Left lung (tissue), 10 donors: ENCODE measurements around the gene CCDC157. TPM values are rescaled to one million over a fixed set of nuclear protein-coding genes. Genes with fewer than 3 reads are reported as not detected.
A peak's percentile ranks its signal among the peaks of the same experiment; 100 is the strongest.

Experiments used
- ATAC-seq: fragments of 200-7000 bp; cut with Tn5 transposase; one replicate; pipeline ENCODE4 v1.9.1; 2020; ENCODE audit warnings: moderate library complexity
- DNase-seq, 4 donors: peaks; one replicate each; pipeline ENCODE4 v3.0.0-alpha.2; 2013 to 2020
- H3K27ac ChIP-seq, 2 donors: fragments of 200-600 bp; sonication (generic) in 1 of 2; one replicate each; pipeline versions ENCODE4 v1.5.0 to v1.8.0; 2020 to 2021
- H3K27me3 ChIP-seq, 2 donors: fragments of 200-600 bp; sonication (generic) in 1 of 2; one replicate each; pipeline versions ENCODE4 v1.5.0 to v1.8.0; 2020 to 2021
- H3K36me3 ChIP-seq, 2 donors: fragments of 200-600 bp; sonication (generic) in 1 of 2; one replicate each; pipeline versions ENCODE4 v1.5.0 to v1.8.0; 2020 to 2021
- H3K4me1 ChIP-seq, 2 donors: fragments of 200-600 bp; one replicate each; pipeline ENCODE4 v1.8.0; 2021
- H3K4me3 ChIP-seq, 2 donors: fragments of 200-600 bp; sonication (generic) in 1 of 2; one replicate each; pipeline versions ENCODE4 v1.5.0 to v1.8.0; 2020 to 2021; ENCODE audit warnings: mild to moderate bottlenecking in 1 of 2
- H3K9me3 ChIP-seq, 2 donors: fragments of 200-600 bp; sonication (generic) in 1 of 2; one replicate each; pipeline versions ENCODE4 v1.5.0 to v1.8.0; 2020 to 2021
- intact Hi-C, 2 donors: fragments of 100-400 bp; cut with DNase I; formaldehyde crosslinking; loops; one replicate each; pipeline versions ENCODE4 v1.11.2 to v1.14.2; 2022
- polyA plus RNA-seq, 6 donors: library from polyadenylated mRNA; unstranded; fragments of 120-200 nt; gene quantifications; one replicate each; pipeline ENCODE4 v1.2.1, GENCODE V29; 2013; ENCODE audit not compliant: insufficient read length in 6 of 6
- total RNA-seq, 2 donors: library from RNA; stranded (reverse); fragmentation: NEBNext Ultra II Directional; extraction: Animal tissue kit (Norgen Biotek cat#: 25700); gene quantifications; one replicate each; pipeline ENCODE4 v1.2.1, GENCODE V29; 2021
- TF ChIP-seq, protein P1 (sequence below), 2 donors: fragments of 200-600 bp; sonication (generic) in 1 of 2; IDR thresholded peaks; one replicate each; pipeline versions ENCODE4 v1.5.0 to v1.8.0; 2021; ENCODE audit warnings: antibody characterized with exemption in 2 of 2
- donor health status: DM: no; HTN: yes; CAD: no.
- donor health status: DM: no; HTN: no; CAD: no.

CCDC157 gene
- total and polyA plus RNA-seq, 8 donors: 2.8 to 8.1 (median 4.2) TPM

DNA sequence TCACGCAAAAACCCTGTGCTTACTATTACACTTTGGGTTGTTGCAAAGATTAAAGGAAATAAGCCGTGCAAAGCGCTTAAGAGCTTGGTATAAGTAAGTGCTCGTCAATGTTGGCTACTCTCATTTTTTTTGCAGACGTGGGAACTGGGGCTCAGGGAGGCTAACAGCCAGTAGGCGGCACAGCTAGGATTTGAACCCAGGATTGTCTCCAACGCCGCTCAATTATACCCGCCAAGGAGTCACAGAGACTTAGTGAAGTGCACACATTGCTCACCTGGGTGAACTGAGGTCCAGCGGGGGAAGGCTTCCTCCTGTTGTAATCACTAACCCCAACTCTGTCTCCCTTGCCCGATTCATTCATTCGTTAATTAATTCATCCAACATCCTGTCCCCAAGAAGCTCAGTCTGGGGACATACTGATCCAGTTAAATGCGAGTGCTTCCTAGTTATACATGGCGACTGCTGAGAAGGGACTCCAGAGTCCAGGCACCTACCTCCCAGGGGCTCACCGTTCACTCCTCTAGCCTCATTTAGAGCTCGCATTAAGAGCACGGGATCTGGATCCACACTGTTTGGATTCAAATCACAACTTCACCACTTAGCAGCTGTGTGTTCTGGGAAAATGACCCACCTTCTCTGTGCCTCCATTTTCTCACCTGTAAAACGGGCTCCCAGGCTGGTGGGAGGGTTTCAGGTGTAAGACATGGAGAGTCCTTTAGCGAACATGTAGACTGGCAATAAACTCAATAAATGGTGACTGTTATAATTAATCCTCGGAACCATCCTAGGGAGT is 67.9 kb downstream of the CCDC157 start:
- Histone ChIP-seq H3K36me3 (peaks cover 0 to 17% of the 10 kb centered on the region in 2 donors), H3K4me1 (peaks cover 34 to 55% of the 10 kb centered on the region in 2 donors), H3K4me3 (peak overlapping the region; percentile 72 to 75), H3K9me3 (no peaks in the 10 kb centered on the region), H3K27me3 (no peaks in the 10 kb centered on the region), H3K27ac (peak overlapping the region; percentile 95 to 99)
- ATAC-seq (no peak), DNase-seq (no peak)
- TF ChIP-seq, protein P1, sequence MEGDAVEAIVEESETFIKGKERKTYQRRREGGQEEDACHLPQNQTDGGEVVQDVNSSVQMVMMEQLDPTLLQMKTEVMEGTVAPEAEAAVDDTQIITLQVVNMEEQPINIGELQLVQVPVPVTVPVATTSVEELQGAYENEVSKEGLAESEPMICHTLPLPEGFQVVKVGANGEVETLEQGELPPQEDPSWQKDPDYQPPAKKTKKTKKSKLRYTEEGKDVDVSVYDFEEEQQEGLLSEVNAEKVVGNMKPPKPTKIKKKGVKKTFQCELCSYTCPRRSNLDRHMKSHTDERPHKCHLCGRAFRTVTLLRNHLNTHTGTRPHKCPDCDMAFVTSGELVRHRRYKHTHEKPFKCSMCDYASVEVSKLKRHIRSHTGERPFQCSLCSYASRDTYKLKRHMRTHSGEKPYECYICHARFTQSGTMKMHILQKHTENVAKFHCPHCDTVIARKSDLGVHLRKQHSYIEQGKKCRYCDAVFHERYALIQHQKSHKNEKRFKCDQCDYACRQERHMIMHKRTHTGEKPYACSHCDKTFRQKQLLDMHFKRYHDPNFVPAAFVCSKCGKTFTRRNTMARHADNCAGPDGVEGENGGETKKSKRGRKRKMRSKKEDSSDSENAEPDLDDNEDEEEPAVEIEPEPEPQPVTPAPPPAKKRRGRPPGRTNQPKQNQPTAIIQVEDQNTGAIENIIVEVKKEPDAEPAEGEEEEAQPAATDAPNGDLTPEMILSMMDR (IDR thresholded peaks at IDR 0.05): no peak
- intact Hi-C loops: no loop called here

DNA sequence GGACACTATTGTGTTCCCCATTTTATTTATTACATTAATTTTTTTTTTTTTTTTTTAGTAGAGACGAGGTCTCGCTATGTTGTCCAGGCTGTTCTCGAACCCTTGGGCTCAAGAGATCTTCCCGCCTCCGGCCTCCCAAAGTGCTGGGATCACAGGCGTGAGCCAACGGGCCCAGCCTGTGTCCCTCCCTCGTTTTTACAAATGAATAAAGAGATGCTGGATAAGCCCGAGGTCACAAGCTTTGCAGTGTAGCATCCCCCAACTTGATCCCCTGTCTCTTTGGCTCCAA is 68.5 kb downstream of the CCDC157 start:
- no peak for DNase-seq
- intact Hi-C loops: no loop called here
- TF ChIP-seq, protein P1 (IDR thresholded peaks at IDR 0.05): no peak

DNA sequence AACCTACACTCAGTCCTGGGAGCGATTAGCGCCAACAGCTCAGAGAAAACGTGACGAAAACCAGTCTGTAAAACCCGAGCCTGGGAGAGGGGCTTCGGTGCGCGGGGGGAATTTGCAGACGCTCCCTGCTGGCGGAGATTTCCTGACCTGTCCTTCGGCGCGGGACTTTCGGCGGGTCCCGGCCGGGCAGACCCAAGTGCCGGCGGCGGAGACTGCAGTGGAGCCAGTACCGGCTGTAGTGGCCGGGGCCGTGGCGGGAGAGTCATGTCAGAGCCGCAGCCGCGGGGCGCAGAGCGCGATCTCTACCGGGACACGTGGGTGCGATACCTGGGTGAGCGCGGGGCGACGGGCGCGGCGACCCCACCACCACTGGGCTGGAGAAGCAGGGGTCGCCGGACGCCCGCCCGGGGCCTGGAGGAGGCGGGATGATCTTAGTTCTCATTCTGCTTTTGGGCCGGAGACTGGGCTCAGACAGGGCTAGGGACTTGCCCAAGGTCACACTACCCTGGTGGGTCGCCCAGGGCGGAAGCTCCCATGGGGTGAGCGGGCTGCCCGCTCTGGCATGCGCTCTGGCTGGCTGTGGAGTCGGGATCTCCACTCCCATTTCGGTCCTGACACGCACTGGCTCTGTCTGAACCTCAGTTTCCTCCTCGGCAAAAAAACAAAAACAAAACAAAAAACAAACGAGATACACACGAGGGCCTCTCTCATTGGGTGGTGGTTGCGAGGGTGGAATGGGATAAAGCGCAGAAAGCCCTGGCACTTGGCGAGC is 69.0 kb downstream of the CCDC157 start, which contains the start of gene MTFP1:
TSS of gene MTFP1 (plus strand) at position 153 of the 772 bp plus-strand sequence. CDS start at position 265, 112 bp downstream.
- peak; percentile 6 for ATAC-seq
- no peaks in the 10 kb centered on the region for H3K9me3 ChIP-seq
- TF ChIP-seq, protein P1 (IDR thresholded peaks at IDR 0.05): no peak
- H3K27ac ChIP-seq: peak within 1 kb of the TSS; percentile 95 to 99
- peak; percentile 67 to 90 (median 75) for DNase-seq
- no peaks in the 10 kb centered on the region for H3K27me3 ChIP-seq
- H3K4me1 ChIP-seq: peaks cover 34 to 48% of the 10 kb centered on the region in 2 donors
- H3K36me3 ChIP-seq: peaks cover 0 to 17% of the 10 kb centered on the region in 2 donors
- intact Hi-C loops: no loop called here
- H3K4me3 ChIP-seq: peak within 1 kb of the TSS; percentile 61 to 75

More for the DNA sequence above, 68.5 kb downstream of the CCDC157 start:
- Histone ChIP-seq H3K27me3 (no peaks in the 10 kb centered on the region), H3K4me1 (peaks cover 34 to 54% of the 10 kb centered on the region in 2 donors), H3K4me3 (peak overlapping the region; percentile 61 to 75), H3K36me3 (peaks cover 0 to 17% of the 10 kb centered on the region in 2 donors), H3K27ac (peak overlapping the region; percentile 87), H3K9me3 (no peaks in the 10 kb centered on the region)
- ATAC-seq: no peak

Other genes starting within 250 kb of the CCDC157 start
- gene LIF, start 110.2 kb upstream of the CCDC157 start, total RNA-seq: 10 to 100 TPM in 1 of 2 donors, 1 to 10 TPM in 1; 8.1 to 10.7 TPM
- gene LIF, start 110.2 kb upstream of the CCDC157 start, polyA plus RNA-seq: 1 to 10 TPM; 1.4 to 4.1 (median 2.2) TPM
- 1 to 10 TPM; 4.8 to 6.3 TPM for gene OSM, start 90.2 kb upstream of the CCDC157 start, total RNA-seq
- gene OSM, start 90.2 kb upstream of the CCDC157 start, polyA plus RNA-seq: 1 to 10 TPM in 1 of 6 donors, under 1 TPM in 5; 0.17 to 1.3 (median 0.30) TPM
- gene CASTOR1, start 67.5 kb upstream of the CCDC157 start, total RNA-seq: 10 to 100 TPM; 12.4 to 12.8 TPM
- 10 to 100 TPM; 10.7 to 16.7 (median 15.9) TPM for gene CASTOR1, start 67.5 kb upstream of the CCDC157 start, polyA plus RNA-seq
- gene TBC1D10A, start 30.1 kb upstream of the CCDC157 start, total RNA-seq: 10 to 100 TPM; 21.7 to 25.4 TPM
- gene TBC1D10A, start 30.1 kb upstream of the CCDC157 start, polyA plus RNA-seq: 10 to 100 TPM; 15.4 to 19.8 (median 17.8) TPM
- gene SF3A1, start 113 bp upstream of the CCDC157 start, total RNA-seq: 100 to 1,000 TPM; 133 to 146 TPM
- 100 to 1,000 TPM; 119 to 154 (median 137) TPM for gene SF3A1, start 113 bp upstream of the CCDC157 start, polyA plus RNA-seq
- 10 to 100 TPM; 14.6 to 19.0 TPM for gene RNF215, start 30.4 kb downstream of the CCDC157 start, total RNA-seq
- gene RNF215, start 30.4 kb downstream of the CCDC157 start, polyA plus RNA-seq: 10 to 100 TPM; 20.3 to 27.5 (median 24.5) TPM
- gene SEC14L2, start 40.0 kb downstream of the CCDC157 start, total RNA-seq: 1 to 10 TPM; 8.3 to 9.2 TPM
- gene SEC14L2, start 40.0 kb downstream of the CCDC157 start, polyA plus RNA-seq: 10 to 100 TPM in 4 of 6 donors, 1 to 10 TPM in 2; 9.1 to 13.4 (median 10.9) TPM
- 10 to 100 TPM; 15.6 to 31.8 TPM for gene MTFP1, start 68.8 kb downstream of the CCDC157 start, total RNA-seq
- 10 to 100 TPM in 1 of 6 donors, 1 to 10 TPM in 5; 5.7 to 10.1 (median 7.4) TPM for gene MTFP1, start 68.8 kb downstream of the CCDC157 start, polyA plus RNA-seq
- gene SEC14L3, start 115.0 kb downstream of the CCDC157 start, total RNA-seq: under 1 TPM in 1 of 2 donors, not detected in 1; 0.29 TPM
- gene SEC14L3, start 115.0 kb downstream of the CCDC157 start, polyA plus RNA-seq: under 1 TPM in 5 of 6 donors, not detected in 1; 0.09 to 0.44 (median 0.20) TPM
- gene SEC14L4, start 148.7 kb downstream of the CCDC157 start, total RNA-seq: 1 to 10 TPM; 2.2 to 6.4 TPM
- under 1 TPM; 0.50 to 1.00 (median 0.84) TPM for gene SEC14L4, start 148.7 kb downstream of the CCDC157 start, polyA plus RNA-seq
- gene SEC14L6, start 189.7 kb downstream of the CCDC157 start, total RNA-seq: 1 to 10 TPM; 4.0 to 9.1 TPM
- gene SEC14L6, start 189.7 kb downstream of the CCDC157 start, polyA plus RNA-seq: 1 to 10 TPM; 2.0 to 3.7 (median 2.7) TPM
- 1 to 10 TPM; 1.8 to 4.6 TPM for gene GAL3ST1, start 217.7 kb downstream of the CCDC157 start, total RNA-seq
- 1 to 10 TPM; 5.5 to 9.3 (median 7.3) TPM for gene GAL3ST1, start 217.7 kb downstream of the CCDC157 start, polyA plus RNA-seq
- 10 to 100 TPM; 45.2 to 67.7 TPM for gene PES1, start 234.9 kb downstream of the CCDC157 start, total RNA-seq
- gene PES1, start 234.9 kb downstream of the CCDC157 start, polyA plus RNA-seq: 10 to 100 TPM; 57.4 to 70.6 (median 63.4) TPM